Panc1 (cell line): Measurements from ENCODE around the gene SLC25A30. TPM values are rescaled to one million over a fixed set of nuclear protein-coding genes. Genes with fewer than 3 reads are reported as not detected.

ENCODE experiments used
- ATAC-seq: fragments of 200-7000 bp; cut with Tn5 transposase; 2 replicates; pipeline ENCODE4 v1.9.1; 2020; ENCODE audit warnings: mild to moderate bottlenecking, moderate library complexity
- BruUV-seq: library from RNA; stranded (reverse); fragments of 400-500 nt; replicated peaks from 2 replicates; lab custom pipeline; 2021; lab: Mats Ljungman, UMichigan
- CTCF ChIA-PET: fragments of 300-600 bp; sonication (Branson Sonifier 250); formaldehyde crosslinking; loops from one replicate; lab custom pipeline; 2022; ENCODE audit warnings: antibody characterized with exemption; lab: Charles Lee
- POLR2A ChIA-PET: fragments of 300-600 bp; sonication (Branson Sonifier 250); formaldehyde crosslinking; loops from one replicate; lab custom pipeline; 2022; ENCODE audit warnings: antibody characterized with exemption; lab: Charles Lee
- DNase-seq: peaks from one replicate; pipeline ENCODE4 v3.0.0-alpha.2; 2010; ENCODE audit warnings: low read depth, low spot score
- H3K27ac ChIP-seq: 2 replicates; pipeline ENCODE4 v1.5.1; 2011; ENCODE audit warnings: mild to moderate bottlenecking, low read length, inconsistent platforms
- H3K27me3 ChIP-seq: fragments of 200-500 bp; sonication (Bioruptor generic); 2 replicates; pipeline ENCODE4 v1.6.0; 2014; ENCODE audit warnings: low read length, inconsistent platforms; ENCODE audit not compliant: control insufficient read depth, insufficient read depth
- H3K36me3 ChIP-seq: fragments of 200-500 bp; sonication (Bioruptor generic); 2 replicates; pipeline ENCODE4 v1.5.1; 2014; ENCODE audit warnings: inconsistent platforms, mild to moderate bottlenecking, low read length, moderate library complexity; ENCODE audit not compliant: control insufficient read depth, insufficient read depth
- H3K4me1 ChIP-seq: 2 replicates; pipeline ENCODE4 v1.5.1; 2011; ENCODE audit warnings: inconsistent platforms, mild to moderate bottlenecking, low read length, moderate library complexity; ENCODE audit not compliant: control insufficient read depth, insufficient read depth
- H3K4me3 ChIP-seq, 2 experiments: 2 replicates each; pipeline ENCODE4 v1.5.1; 2011 to 2012; ENCODE audit warnings: low read depth in 2 of 2, low read length in 2 of 2, mild to moderate bottlenecking in 2 of 2, inconsistent platforms in 1 of 2, moderate library complexity in 1 of 2
- H3K9me3 ChIP-seq: fragments of 200-500 bp; sonication (Bioruptor generic); 2 replicates; pipeline ENCODE4 v1.5.1; 2014; ENCODE audit warnings: low read depth, mild to moderate bottlenecking, inconsistent platforms, low read length, moderate library complexity; ENCODE audit not compliant: control insufficient read depth, insufficient read depth
- CTCF ChIP-seq: fragments of 450-650 bp; IDR thresholded peaks from 2 replicates; pipeline ENCODE4 v1.5.1; 2017; ENCODE audit warnings: mild to moderate bottlenecking
- POLR2AphosphoS5 ChIP-seq: IDR thresholded peaks from 2 replicates; pipeline ENCODE4 v1.6.1; 2012; ENCODE audit warnings: mild to moderate bottlenecking, low read depth, low read length, moderate library complexity
- REST ChIP-seq, 2 experiments: IDR thresholded peaks; 2 replicates each; pipeline ENCODE4 v1.6.1; 2011 to 2012; ENCODE audit warnings: low read depth in 2 of 2, control low read depth in 1 of 2, low read length in 1 of 2, mild to moderate bottlenecking in 1 of 2, moderate library complexity in 1 of 2; ENCODE audit not compliant: insufficient read depth in 1 of 2
- SIN3A ChIP-seq: IDR thresholded peaks from 2 replicates; pipeline ENCODE4 v1.6.1; 2012; ENCODE audit warnings: low read depth, mild to moderate bottlenecking, low read length, moderate library complexity, borderline replicate concordance; ENCODE audit not compliant: insufficient read depth
- TCF7L2 ChIP-seq: IDR thresholded peaks from 2 replicates; pipeline ENCODE4 v1.6.1; 2011; ENCODE audit warnings: mild to moderate bottlenecking, low read depth, low read length, inconsistent platforms
- in situ Hi-C: cut with HindIII; loops from 2 replicates; pipeline ENCODE4 v1.10.0; 2016; ENCODE audit warnings: low sequenced_read_pairs, low pct_unique_long_range_greater_than_20kb
- intact Hi-C: fragments of 100-400 bp; cut with micrococcal nuclease; formaldehyde crosslinking; loops from one replicate; pipeline ENCODE4 v1.10.0; 2022; ENCODE audit not compliant: unreplicated experiment
- total RNA-seq: library from RNA; stranded (reverse); gene quantifications from one replicate; pipeline ENCODE4 v1.2.1, GENCODE V29; 2021; ENCODE audit not compliant: unreplicated experiment

SLC25A30 gene
- total RNA-seq, 1 experiment from 2014 or later, result 26.8 TPM

- ATAC-seq, result no peak
- intact Hi-C loops (no loop called here), in situ Hi-C loops (no loop called here)
- no peak for TF ChIP-seq SIN3A
- TF ChIP-seq CTCF, result no peak
- POLR2A ChIA-PET, result no interaction called here
- H3K9me3 ChIP-seq, result no peaks in the 10 kb centered on the region
- no peaks in the 10 kb centered on the region; the same call in 1 of the 2 replicates for H3K36me3 ChIP-seq
- no peak overlapping the region for H3K4me3 ChIP-seq
- H3K4me1 ChIP-seq, result no peaks in the 10 kb centered on the region
- H3K27me3 ChIP-seq, result no peaks in the 10 kb centered on the region
- BruUV-seq, result no TSS peak
- DNase-seq, result no peak
- CTCF ChIA-PET, result interaction anchor here (0.6 kb wide), 1 partner anchor 611 kb away, joined by 3 read pairs; no protein-coding TSS in a partner anchor
- H3K27ac ChIP-seq, result no peak overlapping the region
These were observed 66.1 kb downstream of the SLC25A30 start for GRCh38 chr13:45352031-45352430.

- in situ Hi-C loops, result no loop called here
- BruUV-seq, result no TSS peak
- ATAC-seq, result no peak
- no peaks in the 10 kb centered on the region; the same call in 1 of the 2 replicates for H3K36me3 ChIP-seq
- intact Hi-C loops, result no loop called here
- CTCF ChIA-PET, result no interaction called here
- no peak for TF ChIP-seq CTCF
- TF ChIP-seq TCF7L2, result no peak
- TF ChIP-seq POLR2AphosphoS5, result no peak
- TF ChIP-seq REST (IDR thresholded peaks at IDR 0.05; ENCODE audit: insufficient read depth in 1 of 2, low read depth in 2 of 2, low read length in 1 of 2), result no peak
- no peak for TF ChIP-seq SIN3A
- no peaks in the 10 kb centered on the region for H3K9me3 ChIP-seq
- H3K27me3 ChIP-seq, result no peaks in the 10 kb centered on the region
- no peak for DNase-seq
- no peaks in the 10 kb centered on the region for H3K4me1 ChIP-seq
- no peak overlapping the region for H3K4me3 ChIP-seq
- H3K27ac ChIP-seq, result no peak overlapping the region
- POLR2A ChIA-PET, result interaction anchor here (0.6 kb wide), 1 partner anchor 10 kb away, joined by 5 read pairs; no protein-coding TSS in a partner anchor
These were observed 68.0 kb downstream of the SLC25A30 start for GRCh38 chr13:45350152-45350551.
